WTC11 (cell line): ENCODE data around the gene TMEM183A. TPM values are rescaled to one million over a fixed set of nuclear protein-coding genes. Genes with fewer than 3 reads are reported as not detected.

Experiments
- ATAC-seq: fragments of 200-7000 bp; cut with Tn5 transposase; 2 replicates; pipeline ENCODE4 v1.10.0; 2021; ENCODE audit warnings: mild to moderate bottlenecking, moderate library complexity
- CTCF ChIA-PET: fragments of 300-600 bp; sonication (Branson Sonifier 250); formaldehyde crosslinking; loops from one replicate; lab custom pipeline; 2021; ENCODE audit warnings: antibody characterized with exemption; lab: Charles Lee
- POLR2A ChIA-PET: fragments of 350-600 bp; sonication (Branson Sonifier 250); formaldehyde crosslinking; loops from one replicate; lab custom pipeline; 2021; ENCODE audit warnings: antibody characterized with exemption; lab: Charles Lee
- DNase-seq: peaks from one replicate; pipeline ENCODE4 v3.0.0; 2021; ENCODE audit warnings: low spot score
- H3K27ac Mint-ChIP-seq: 2 replicates; pipeline ENCODE4 v1.8.0; 2021; ENCODE audit warnings: mixed read lengths
- H3K27me3 Mint-ChIP-seq: 2 replicates; pipeline ENCODE4 v1.8.0; 2021; ENCODE audit warnings: low read depth, mild to moderate bottlenecking, moderate library complexity, mixed read lengths
- H3K36me3 Mint-ChIP-seq: 2 replicates; pipeline ENCODE4 v1.8.0; 2021; ENCODE audit warnings: mixed read lengths
- H3K4me1 Mint-ChIP-seq: 2 replicates; pipeline ENCODE4 v1.8.0; 2022; ENCODE audit warnings: mixed read lengths
- H3K4me3 Mint-ChIP-seq: 2 replicates; pipeline ENCODE4 v1.8.0; 2021; ENCODE audit warnings: mild to moderate bottlenecking, moderate library complexity, mixed read lengths
- H3K9me3 Mint-ChIP-seq: 2 replicates; pipeline ENCODE4 v1.8.0; 2021; ENCODE audit warnings: mixed read lengths
- AFF4 ChIP-seq: sonication (generic); formaldehyde crosslinking; IDR thresholded peaks from 2 replicates; pipeline ENCODE4 v1.8.1; 2023; ENCODE audit warnings: mild to moderate bottlenecking, missing genetic modification reagents, borderline replicate concordance
- AR ChIP-seq: fragments of 250-450 bp; sonication (Bioruptor Pico); IDR thresholded peaks from 2 replicates; pipeline ENCODE4 v1.9.0; 2021; ENCODE audit warnings: mild to moderate bottlenecking
- E2F1 ChIP-seq: sonication (generic); formaldehyde crosslinking; IDR thresholded peaks from 2 replicates; pipeline ENCODE4 v1.8.0; 2022; ENCODE audit warnings: mild to moderate bottlenecking, missing genetic modification reagents
- E2F5 ChIP-seq: sonication (generic); formaldehyde crosslinking; IDR thresholded peaks from 2 replicates; pipeline ENCODE4 v1.8.1; 2022; ENCODE audit warnings: mild to moderate bottlenecking, moderate library complexity, missing genetic modification reagents
- ERG ChIP-seq: fragments of 250-450 bp; sonication (Bioruptor Pico); IDR thresholded peaks from 2 replicates; pipeline ENCODE4 v1.8.0; 2021; ENCODE audit warnings: mild to moderate bottlenecking
- ESRRA ChIP-seq: sonication (generic); formaldehyde crosslinking; IDR thresholded peaks from 2 replicates; pipeline ENCODE4 v1.8.1; 2022; ENCODE audit warnings: mild to moderate bottlenecking, missing genetic modification reagents, borderline replicate concordance
- FOXP4 ChIP-seq: sonication (generic); formaldehyde crosslinking; IDR thresholded peaks from 2 replicates; pipeline ENCODE4 v1.8.0; 2022; ENCODE audit warnings: mild to moderate bottlenecking, missing genetic modification reagents
- MLX ChIP-seq: sonication (generic); formaldehyde crosslinking; IDR thresholded peaks from 2 replicates; pipeline ENCODE4 v1.8.1; 2023; ENCODE audit warnings: mild to moderate bottlenecking, missing genetic modification reagents, moderate library complexity
- MYBL2 ChIP-seq: sonication (generic); formaldehyde crosslinking; IDR thresholded peaks from 2 replicates; pipeline ENCODE4 v1.8.1; 2023; ENCODE audit warnings: mild to moderate bottlenecking, moderate library complexity, missing genetic modification reagents
- NFATC4 ChIP-seq: fragments of 250-450 bp; sonication (Bioruptor Pico); IDR thresholded peaks from 2 replicates; pipeline ENCODE4 v1.9.0; 2021; ENCODE audit warnings: mild to moderate bottlenecking
- PRRX2 ChIP-seq: fragments of 250-450 bp; sonication (Bioruptor Pico); IDR thresholded peaks from 2 replicates; pipeline ENCODE4 v1.8.0; 2021; ENCODE audit warnings: mild to moderate bottlenecking
- RELA ChIP-seq: sonication (generic); formaldehyde crosslinking; IDR thresholded peaks from 2 replicates; pipeline ENCODE4 v1.8.1; 2022; ENCODE audit warnings: missing genetic modification reagents, mild to moderate bottlenecking, borderline replicate concordance
- SMAD4 ChIP-seq: sonication (generic); formaldehyde crosslinking; IDR thresholded peaks from 2 replicates; pipeline ENCODE4 v1.8.0; 2022; ENCODE audit warnings: mild to moderate bottlenecking, missing genetic modification reagents
- STAT6 ChIP-seq: sonication (generic); formaldehyde crosslinking; conservative IDR thresholded peaks from 2 replicates; pipeline ENCODE4 v1.8.1; 2023; ENCODE audit warnings: mild to moderate bottlenecking, low read depth, missing genetic modification reagents, moderate library complexity
- TP53 ChIP-seq: sonication (generic); formaldehyde crosslinking; IDR thresholded peaks from 2 replicates; pipeline ENCODE4 v1.8.1; 2023; ENCODE audit warnings: mild to moderate bottlenecking, missing genetic modification reagents
- ZNF281 ChIP-seq: sonication (generic); formaldehyde crosslinking; IDR thresholded peaks from 2 replicates; pipeline ENCODE4 v1.8.0; 2023; ENCODE audit warnings: mild to moderate bottlenecking, missing genetic modification reagents
- total RNA-seq: library from RNA; stranded (reverse); gene quantifications from 3 replicates; pipeline ENCODE4 v1.2.3, GENCODE V29; 2021

TMEM183A gene
- total RNA-seq, 1 experiment from 2014 or later = 108 TPM

- H3K4me1 Mint-ChIP-seq = peaks cover 15% of the 10 kb centered on the region
- peak; percentile 91 for TF ChIP-seq ZNF281
- peak; percentile 91 for TF ChIP-seq E2F1 (CRISPR knock-in tag)
- 0 out of 2 replicates have a peak, but pooled peaks have one; percentile 67 for TF ChIP-seq AR
- 0 out of 2 replicates have a peak, but pooled peaks have one; percentile 54 for TF ChIP-seq ERG (CRISPR knock-in tag)
- TF ChIP-seq ESRRA (CRISPR knock-in tag) = peak; percentile 88
- no peak for TF ChIP-seq SMAD4 (CRISPR knock-in tag)
- peak; percentile 97 for TF ChIP-seq FOXP4 (CRISPR knock-in tag)
- peak; percentile 94 for TF ChIP-seq TP53 (CRISPR knock-in tag)
- TF ChIP-seq MLX (CRISPR knock-in tag) = peak; percentile 90
- no peak for TF ChIP-seq STAT6 (CRISPR knock-in tag)
- 0 out of 2 replicates have a peak, but pooled peaks have one; percentile 19 for TF ChIP-seq AFF4 (CRISPR knock-in tag)
- TF ChIP-seq NFATC4 (CRISPR knock-in tag) = peak; percentile 33
- TF ChIP-seq PRRX2 (CRISPR knock-in tag) = peak; percentile 87
- TF ChIP-seq E2F5 (CRISPR knock-in tag) = peak; percentile 99
- TF ChIP-seq MYBL2 = peak; percentile 65; the same call in 1 of the 2 replicates
- TF ChIP-seq RELA (CRISPR knock-in tag) = peak; percentile 96
Measured at GRCh38 chr1:203026031-203026665, 19.0 kb downstream of the TMEM183A start, which contains the start of gene PPFIA4. TSS of gene PPFIA4 (plus strand) at chr1:203026491. CDS start at chr1:203039009, 12,518 bp downstream.

More at GRCh38 chr1:203026031-203026665, 19.0 kb downstream of the TMEM183A start, which contains the start of gene PPFIA4:
- Mint-ChIP-seq H3K27ac (no peak within 1 kb of the TSS), H3K36me3 (peaks cover 39% of the 10 kb centered on the region), H3K27me3 (peaks cover 29% of the 10 kb centered on the region), H3K4me3 (peak within 1 kb of the TSS; percentile 77), H3K9me3 (peaks cover 9% of the 10 kb centered on the region)
- DNase-seq = peak; percentile 88
- ChIA-PET POLR2A (no interaction called here), CTCF (interaction anchor here (0.6 to 8.3 kb wide), 16 partner anchors 9 to 316 kb away, joined by 3 to 89 read pairs (median 5); partner anchors contain the start of gene ADORA1)
- peak; percentile 82 for ATAC-seq
